Esophagus (tissue), 2 donors: ENCODE data around the gene ZNF138. TPM values are rescaled to one million over a fixed set of nuclear protein-coding genes. Genes with fewer than 3 reads are reported as not detected.
"Not testable (repeated sequence)": the region's sequence is repeated elsewhere in the genome, so short reads cannot be mapped to it uniquely, and the experiment has no call there.

Experiments
- H3K27ac ChIP-seq, 2 donors: one replicate each; pipeline ENCODE4 v1.5.1; 2013; ENCODE audit warnings: low read depth in 2 of 2, mild to moderate bottlenecking in 2 of 2, inconsistent platforms in 1 of 2, low read length in 1 of 2, moderate library complexity in 1 of 2
- H3K27me3 ChIP-seq, 2 donors: one replicate each; pipeline ENCODE4 v1.6.1; 2013; ENCODE audit warnings: low read length in 2 of 2, control low read depth in 1 of 2, mild to moderate bottlenecking in 1 of 2; ENCODE audit not compliant: insufficient read depth in 2 of 2, control insufficient read depth in 1 of 2
- H3K36me3 ChIP-seq, 2 donors: one replicate each; pipeline ENCODE4 v1.6.1; 2013; ENCODE audit warnings: low read length in 1 of 2; ENCODE audit not compliant: control insufficient read depth in 2 of 2, insufficient read depth in 2 of 2
- H3K4me1 ChIP-seq, 2 donors: one replicate each; pipeline ENCODE4 v1.6.1; 2013; ENCODE audit warnings: low read length in 1 of 2; ENCODE audit not compliant: control insufficient read depth in 2 of 2, insufficient read depth in 2 of 2
- H3K4me3 ChIP-seq, 2 donors: one replicate each; pipeline ENCODE4 v1.5.1; 2013; ENCODE audit warnings: low read length in 2 of 2, mild to moderate bottlenecking in 2 of 2, low read depth in 1 of 2, moderate library complexity in 1 of 2
- H3K9me3 ChIP-seq, 2 donors: one replicate each; pipeline ENCODE4 v1.6.1; 2013; ENCODE audit warnings: mild to moderate bottlenecking in 2 of 2, low read depth in 1 of 2, low read length in 1 of 2, moderate library complexity in 1 of 2; ENCODE audit not compliant: control insufficient read depth in 2 of 2, insufficient read depth in 1 of 2
- WGBS, 2 donors: extraction: QIAGEN DNeasy Blood & Tissue Kit; methylation state at CpG; one replicate each; pipeline ENCODE4 v1.1.7; 2013; 5-methylcytosine and 5-hydroxymethylcytosine counted together
- polyA plus RNA-seq, 2 donors: library from polyadenylated mRNA; stranded (reverse); fragments of 200-250 nt; gene quantifications; one replicate each; pipeline ENCODE4 v1.2.3, GENCODE V29; 2013
- donor health status: healthy with polysubstance abuse.
- donor health status: Bipolar disorder and iron deficiency.

The ZNF138 gene
- polyA plus RNA-seq, 2 donors: 3.2 to 6.9 TPM

DNA sequence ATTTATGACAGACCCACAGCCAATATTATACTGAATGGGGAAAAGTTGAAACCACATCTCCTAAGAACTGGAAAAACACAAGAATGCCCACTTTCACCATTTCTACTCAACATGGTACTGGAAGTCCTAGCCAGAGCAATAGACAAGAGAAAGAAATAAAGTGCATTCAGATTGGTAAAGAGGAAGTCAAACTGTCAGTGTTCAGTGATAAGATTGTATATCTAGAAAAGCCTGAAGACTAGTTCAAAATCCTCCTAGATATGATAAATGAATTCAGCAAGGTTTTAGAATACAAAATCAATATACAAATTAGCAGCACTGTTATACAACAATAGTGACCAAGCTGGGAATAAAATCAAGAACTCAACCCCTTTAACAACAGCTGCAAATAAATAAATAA is 6.9 kb upstream of the ZNF138 start:
- Histone ChIP-seq H3K4me3 (no peak overlapping the region), H3K36me3 (no peaks in the 10 kb centered on the region), H3K27me3 (no peaks in the 10 kb centered on the region), H3K27ac (no peak overlapping the region), H3K4me1 (no peaks in the 10 kb centered on the region), H3K9me3 (no peaks in the 10 kb centered on the region)

DNA sequence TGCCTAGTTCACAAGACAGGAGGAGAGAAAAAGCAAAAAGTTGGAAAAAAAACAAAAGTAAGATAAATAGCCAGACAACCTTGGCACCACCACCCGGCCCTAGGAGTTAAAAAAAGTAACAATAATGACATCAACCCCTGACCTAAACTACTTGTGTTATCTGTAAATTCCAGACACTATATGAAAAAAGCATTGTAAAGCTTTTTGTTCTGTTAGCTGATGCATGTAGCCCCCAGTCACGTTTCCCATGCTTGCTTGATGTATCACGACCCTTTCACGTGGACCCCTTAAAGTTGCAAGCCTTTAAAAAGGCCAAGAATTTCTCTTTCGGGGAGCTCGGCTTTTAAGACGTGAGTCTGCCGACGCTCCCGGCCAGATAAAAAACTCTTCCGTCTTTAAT is 5.0 kb upstream of the ZNF138 start:
- H3K9me3 ChIP-seq, H3K36me3 ChIP-seq, H3K4me3 ChIP-seq, H3K27ac ChIP-seq, H3K4me1 ChIP-seq, H3K27me3 ChIP-seq: not testable (repeated sequence)
- 57 to 61% methylated on average over 11 of the region's 11 CpGs for WGBS, 2 donors

DNA sequence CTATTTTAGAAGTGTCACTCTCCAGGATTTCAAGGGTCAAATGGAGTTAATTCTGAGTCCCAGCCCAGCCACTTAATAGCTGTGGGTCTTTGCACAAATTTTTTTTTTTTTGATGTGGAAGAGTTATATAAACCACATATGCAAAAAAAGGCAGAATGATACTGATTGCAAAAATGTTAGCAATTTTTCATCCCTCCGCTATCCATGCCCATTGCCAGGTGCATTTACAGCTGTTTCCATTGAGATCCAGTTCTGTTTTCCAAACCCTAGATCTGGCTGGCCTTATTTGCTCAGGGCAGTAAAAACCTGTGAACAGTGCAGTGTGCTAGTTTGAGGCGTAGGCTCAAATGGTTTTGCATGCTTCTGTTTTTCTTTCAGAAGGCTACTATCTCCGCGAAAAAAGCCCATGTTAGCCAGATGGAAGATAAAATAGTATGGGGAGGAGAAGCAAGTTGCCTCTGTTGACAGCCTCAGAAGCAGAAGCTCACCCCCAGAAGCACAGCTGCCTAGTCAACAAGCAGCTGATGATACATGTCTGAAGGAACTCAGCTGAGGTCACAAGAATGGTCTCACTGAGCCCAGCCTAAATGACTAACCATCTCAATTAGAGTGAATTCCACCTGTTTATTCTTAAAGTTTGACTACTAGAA is 997 bp upstream of the ZNF138 start:
- Histone ChIP-seq H3K27me3 (no peaks in the 10 kb centered on the region), H3K9me3 (no peaks in the 10 kb centered on the region), H3K4me3 (no peak overlapping the region), H3K27ac (no peak overlapping the region), H3K36me3 (no peaks in the 10 kb centered on the region), H3K4me1 (peaks cover 0 to 2% of the 10 kb centered on the region in 2 donors)
- 93 to 94% methylated on average over 4 of the region's 4 CpGs for WGBS, 2 donors

DNA sequence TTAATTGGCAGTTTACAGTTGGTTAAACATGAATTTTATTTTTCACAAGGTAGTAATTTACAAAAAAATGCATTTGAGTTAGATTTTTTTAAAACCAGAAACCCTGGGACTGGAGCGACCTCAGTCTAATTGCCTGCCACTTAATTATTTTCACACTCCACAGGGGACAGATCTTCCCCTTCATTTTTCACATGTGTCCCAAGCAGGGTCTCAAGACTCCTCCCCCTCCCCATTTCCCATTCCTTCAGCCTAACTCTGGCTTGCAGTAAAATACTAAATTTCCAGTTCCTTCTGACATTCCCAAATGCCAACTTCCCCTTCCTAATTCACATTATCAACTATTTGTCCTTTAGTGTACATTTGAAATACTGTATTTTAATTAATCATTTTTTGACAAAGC is 948 bp downstream of the ZNF138 start:
- Histone ChIP-seq H3K36me3 (no peaks in the 10 kb centered on the region), H3K9me3 (no peaks in the 10 kb centered on the region), H3K4me1 (peaks cover 0 to 2% of the 10 kb centered on the region in 2 donors), H3K27me3 (no peaks in the 10 kb centered on the region), H3K27ac (no peak overlapping the region), H3K4me3 (peak overlapping the region in 1 of 2 donors; percentile 89)
- 6 to 11% methylated on average over 1 of the region's 1 CpG for WGBS, 2 donors

DNA sequence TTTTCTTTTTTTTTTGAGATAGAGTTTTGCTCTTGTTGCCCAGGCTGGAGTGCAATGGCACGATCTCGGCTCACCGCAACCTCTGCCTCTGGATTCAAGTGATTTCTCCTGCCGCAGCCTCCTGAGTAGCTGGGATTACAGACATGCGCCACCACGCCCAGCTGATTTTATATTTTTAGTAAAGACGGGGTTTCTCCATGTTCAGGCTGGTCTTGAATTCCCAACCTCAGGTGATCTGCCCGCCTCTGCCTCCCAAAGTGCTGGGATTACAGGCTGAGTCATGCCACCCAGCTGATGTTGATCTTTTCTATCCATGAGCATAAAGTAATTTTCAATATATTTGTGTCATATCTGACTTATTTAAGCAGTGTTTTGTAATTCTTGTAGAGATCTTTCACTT is 4.9 kb downstream of the ZNF138 start:
- not testable (repeated sequence) for H3K27me3 ChIP-seq, H3K4me1 ChIP-seq, H3K9me3 ChIP-seq, H3K36me3 ChIP-seq, H3K4me3 ChIP-seq
- H3K27ac ChIP-seq: peak overlapping the region in 1 of 2 donors; percentile 55
- 75% methylated on average over 8 of the region's 8 CpGs for WGBS, 2 donors

DNA sequence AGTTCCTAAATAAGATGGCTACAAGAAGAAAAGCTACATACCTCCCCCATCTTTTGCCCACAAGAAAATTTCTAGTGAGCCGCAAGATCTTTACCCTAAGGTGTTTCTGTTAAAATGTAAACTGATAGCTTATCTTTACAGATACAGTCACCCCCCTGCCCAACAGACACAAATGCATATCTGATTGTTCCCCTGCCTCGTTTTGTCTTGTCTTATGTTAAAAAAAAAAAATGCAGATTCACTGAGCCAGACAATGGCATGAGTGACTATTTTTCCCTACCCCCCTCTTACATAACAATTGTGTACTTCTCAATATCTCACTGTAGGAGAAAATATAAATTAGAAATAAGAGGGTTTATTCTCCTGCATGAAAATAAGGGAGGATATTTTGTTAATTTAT is 8.5 kb downstream of the ZNF138 start:
- Histone ChIP-seq H3K36me3 (no peaks in the 10 kb centered on the region), H3K27ac (no peak overlapping the region), H3K27me3 (no peaks in the 10 kb centered on the region), H3K4me1 (no peaks in the 10 kb centered on the region), H3K9me3 (no peaks in the 10 kb centered on the region), H3K4me3 (no peak overlapping the region)
- WGBS, 2 donors: 68 to 69% methylated on average over 2 of the region's 2 CpGs

DNA sequence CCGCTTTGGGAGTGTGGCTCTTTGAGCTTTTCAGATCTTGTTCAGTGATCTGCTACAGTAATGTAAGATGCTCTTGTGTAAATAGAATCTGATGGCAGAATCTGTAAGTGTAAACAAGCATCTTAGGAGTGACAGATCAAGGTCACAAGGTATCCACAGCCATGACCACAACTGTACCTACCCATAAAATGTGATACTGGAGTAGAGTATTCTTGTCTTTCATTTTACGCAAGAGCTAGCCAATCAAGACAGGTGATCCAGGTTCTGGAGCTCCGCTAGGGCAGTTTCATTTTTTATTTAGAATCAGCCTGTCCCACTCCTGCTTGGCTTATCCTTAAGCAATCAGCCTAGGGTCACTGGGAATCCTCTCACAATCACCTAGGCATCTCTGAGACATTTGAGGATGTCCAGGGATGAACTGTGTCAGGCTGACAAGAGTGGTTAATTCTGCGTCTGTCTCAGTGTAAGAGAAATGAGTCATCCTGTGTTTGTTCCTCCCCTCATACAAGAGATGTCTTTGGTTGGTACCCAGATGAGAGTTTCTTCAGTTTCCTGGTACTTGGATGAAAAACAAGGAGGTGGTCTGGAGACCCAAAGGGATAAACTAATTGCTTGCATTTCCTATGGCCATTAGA is 13.6 kb downstream of the ZNF138 start:
- no peak overlapping the region for H3K27ac ChIP-seq

DNA sequence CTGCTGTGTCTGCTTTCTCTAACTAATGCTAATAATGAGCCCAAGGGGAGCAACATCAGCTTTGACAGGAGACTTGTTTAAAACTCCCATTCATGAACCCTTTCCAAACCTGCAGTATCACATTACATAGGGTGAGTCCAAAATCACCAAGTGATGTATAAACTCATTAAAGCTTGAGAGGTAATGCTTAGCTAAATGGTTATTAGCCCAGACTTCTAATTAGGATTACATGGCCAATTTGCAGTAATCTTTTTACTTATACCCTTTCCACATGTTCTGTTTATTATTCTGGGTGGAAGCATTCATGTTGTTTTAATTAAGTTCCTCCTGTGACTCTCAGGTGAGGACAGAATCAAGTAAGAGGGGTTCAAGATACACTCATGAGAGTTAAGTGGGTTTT is 17.5 kb downstream of the ZNF138 start:
- no peak overlapping the region for H3K4me3 ChIP-seq
- H3K4me1 ChIP-seq: no peaks in the 10 kb centered on the region
- no peaks in the 10 kb centered on the region for H3K9me3 ChIP-seq
- no peaks in the 10 kb centered on the region for H3K27me3 ChIP-seq
- no peak overlapping the region for H3K27ac ChIP-seq
- H3K36me3 ChIP-seq: no peaks in the 10 kb centered on the region

More for the DNA sequence above, 13.6 kb downstream of the ZNF138 start:
- H3K27me3 ChIP-seq: no peaks in the 10 kb centered on the region
- H3K4me3 ChIP-seq: no peak overlapping the region
- no peaks in the 10 kb centered on the region for H3K9me3 ChIP-seq
- 90 to 97% methylated on average over 4 of the region's 4 CpGs for whole genome bisulfite sequencing, 2 donors
- no peaks in the 10 kb centered on the region for H3K4me1 ChIP-seq
- H3K36me3 ChIP-seq: no peaks in the 10 kb centered on the region

DNA sequence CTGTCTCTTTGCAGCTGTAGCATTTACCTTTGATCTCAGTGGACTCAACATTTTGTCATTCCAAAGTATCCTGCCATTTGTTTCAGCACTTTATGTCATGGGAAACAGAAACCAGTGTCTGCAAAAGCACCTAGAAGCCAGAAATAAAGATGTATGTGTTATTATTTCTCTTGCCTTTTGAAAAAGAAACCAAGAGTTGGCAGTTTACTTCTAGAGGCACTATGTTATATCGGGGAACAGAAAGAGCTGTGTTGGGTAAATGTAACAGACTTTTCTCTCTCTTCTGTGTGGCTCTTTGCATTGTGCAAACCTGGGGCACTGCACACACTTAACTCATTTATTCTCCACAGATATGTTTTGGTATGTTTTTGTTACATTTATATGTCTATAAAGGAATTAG is 36.7 kb downstream of the ZNF138 start:
- no peaks in the 10 kb centered on the region for H3K27me3 ChIP-seq
- H3K9me3 ChIP-seq: no peaks in the 10 kb centered on the region
- WGBS, 2 donors: 94 to 97% methylated on average over 1 of the region's 1 CpG
- H3K4me1 ChIP-seq: no peaks in the 10 kb centered on the region
- no peak overlapping the region for H3K27ac ChIP-seq
- no peaks in the 10 kb centered on the region for H3K36me3 ChIP-seq
- no peak overlapping the region for H3K4me3 ChIP-seq

DNA sequence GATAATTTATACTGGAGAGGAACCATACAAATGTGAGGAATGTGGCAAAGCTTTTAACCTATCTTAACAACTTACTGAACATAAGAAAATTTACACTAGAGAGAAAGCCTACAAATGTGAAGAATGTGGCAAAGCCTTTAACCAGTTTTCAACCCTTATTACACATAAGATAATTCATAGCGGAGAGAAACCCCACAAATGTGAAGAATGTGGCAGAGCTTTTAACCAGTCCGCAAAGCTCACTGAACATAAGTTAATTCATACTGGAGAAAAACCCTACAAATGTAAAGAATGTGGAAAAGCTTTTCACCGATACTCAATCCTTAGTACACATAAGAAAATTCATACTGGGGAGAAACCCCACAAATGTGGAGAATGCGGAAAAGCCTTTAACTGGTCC is 37.9 kb downstream of the ZNF138 start:
- WGBS, 2 donors: 85 to 90% methylated on average over 4 of the region's 4 CpGs
- Histone ChIP-seq H3K27ac (no peak overlapping the region), H3K27me3 (no peaks in the 10 kb centered on the region)

More for the DNA sequence above, 37.9 kb downstream of the ZNF138 start:
- H3K36me3 ChIP-seq: no peaks in the 10 kb centered on the region
- no peaks in the 10 kb centered on the region for H3K9me3 ChIP-seq
- H3K4me1 ChIP-seq: no peaks in the 10 kb centered on the region
- H3K4me3 ChIP-seq: no peak overlapping the region
